K562 (cell line): ENCODE data around the gene PPP1R15A. TPM values are rescaled to one million over a fixed set of nuclear protein-coding genes. Genes with fewer than 3 reads are reported as not detected.

Experiments used
- BRD9 ChIP-seq: fragments of 450-650 bp; IDR thresholded peaks from 2 replicates; pipeline ENCODE4 v1.6.1; 2018; ENCODE audit warnings: low read depth; ENCODE audit not compliant: partially characterized antibody
- DACH1 ChIP-seq: fragments of 450-650 bp; IDR thresholded peaks from 2 replicates; pipeline ENCODE4 v1.6.1; 2018; ENCODE audit not compliant: partially characterized antibody
- KAT7 ChIP-seq: sonication (generic); formaldehyde crosslinking; IDR thresholded peaks from 2 replicates; pipeline ENCODE4 v1.8.0; 2022; ENCODE audit warnings: missing genetic modification reagents, mild to moderate bottlenecking, borderline replicate concordance
- MTA1 ChIP-seq: fragments of 450-650 bp; IDR thresholded peaks from 2 replicates; pipeline ENCODE4 v1.6.1; 2017; ENCODE audit warnings: borderline replicate concordance
- NBN ChIP-seq: fragments of 450-650 bp; IDR thresholded peaks from 2 replicates; pipeline ENCODE4 v1.6.1; 2016; ENCODE audit warnings: low read depth, mild to moderate bottlenecking
- NFIX ChIP-seq: fragments of 250-450 bp; sonication (Bioruptor Pico); IDR thresholded peaks from 2 replicates; pipeline ENCODE4 v1.4.0; 2020; ENCODE audit warnings: low read depth, mild to moderate bottlenecking, moderate library complexity
- NFXL1 ChIP-seq: fragments of 450-650 bp; formaldehyde crosslinking; IDR thresholded peaks from 2 replicates; pipeline ENCODE4 v1.4.0; 2021; ENCODE audit warnings: mild to moderate bottlenecking
- SNIP1 ChIP-seq: fragments of 450-650 bp; IDR thresholded peaks from 2 replicates; pipeline ENCODE4 v1.7.1; 2017; ENCODE audit warnings: low read depth, mild to moderate bottlenecking
- SP1 ChIP-seq: sonication (generic); formaldehyde crosslinking; IDR thresholded peaks from 2 replicates; pipeline ENCODE4 v1.8.1; 2022; ENCODE audit warnings: mild to moderate bottlenecking, missing genetic modification reagents
- TOE1 ChIP-seq, 2 experiments: fragments of 450-650 bp in 1 of 2; sonication (generic) in 1 of 2; formaldehyde crosslinking in 1 of 2; IDR thresholded peaks; 2 replicates each; pipeline versions ENCODE4 v1.7.1 to v1.8.0; 2016 to 2022; ENCODE audit warnings: borderline replicate concordance in 2 of 2, mild to moderate bottlenecking in 2 of 2, antibody characterized with exemption in 1 of 2, inconsistent platforms in 1 of 2, low read depth in 1 of 2, missing genetic modification reagents in 1 of 2, moderate library complexity in 1 of 2
- TSC22D4 ChIP-seq: fragments of 450-650 bp; IDR thresholded peaks from 2 replicates; pipeline ENCODE4 v1.6.1; 2016; ENCODE audit warnings: missing genetic modification characterization, missing biosample characterization, control low read depth
- ZNF41 ChIP-seq: fragments of 250-450 bp; sonication (Bioruptor Pico); conservative IDR thresholded peaks from 2 replicates; pipeline ENCODE4 v1.4.0; 2020; ENCODE audit warnings: mild to moderate bottlenecking
- polyA plus RNA-seq, 8 experiments: library from polyadenylated mRNA; depleted of rRNA in 4 of 8; stranded (reverse) in 5 of 8; unstranded in 3 of 8; fragments of >200 nt; fragmentation: Nextera tagmentation in 2 of 8; fragmentation: Illumina TruSeq in 1 of 8; extraction: Ambion mirVana in 2 of 8; extraction: Trizol in 1 of 8; gene quantifications; 2 replicates each; pipeline versions ENCODE4 v1.2.1 to v1.2.3, GENCODE V29; 2011 to 2014; ENCODE audit warnings: inconsistent platforms in 1 of 8, missing spikeins in 1 of 8
- total RNA-seq, 7 experiments: library from RNA; depleted of rRNA in 6 of 7; stranded (reverse); fragments of >200 nt in 6 of 7; fragmentation: Illumina TruSeq in 2 of 7; extraction: Trizol in 2 of 7; gene quantifications; 2 replicates each; pipeline versions ENCODE4 v1.2.1 to v1.2.3, GENCODE V29; 2011 to 2021; ENCODE audit warnings: low replicate concordance in 1 of 7
- TF ChIP-seq, protein P1 (sequence below): fragments of 250-450 bp; sonication (Bioruptor Pico); IDR thresholded peaks from 2 replicates; pipeline ENCODE4 v1.5.0; 2020; ENCODE audit warnings: mild to moderate bottlenecking, borderline replicate concordance
- TF ChIP-seq, protein P2 (sequence below): fragments of 250-450 bp; sonication (Bioruptor Pico); IDR thresholded peaks from 2 replicates; pipeline ENCODE4 v1.4.0; 2020; ENCODE audit warnings: mild to moderate bottlenecking, moderate library complexity
- TF ChIP-seq, protein P3 (sequence below): fragments of 450-650 bp; IDR thresholded peaks from 2 replicates; pipeline ENCODE4 v1.7.0; 2016; ENCODE audit warnings: borderline replicate concordance
- TF ChIP-seq, protein P4 (sequence below): fragments of 450-650 bp; IDR thresholded peaks from 2 replicates; pipeline ENCODE4 v1.6.1; 2016
- TF ChIP-seq, protein P5 (sequence below), 2 experiments: fragments of 200-800 bp in 1 of 2; sonication (Bioruptor generic) in 1 of 2; sonication (generic) in 1 of 2; formaldehyde crosslinking in 1 of 2; IDR thresholded peaks in 1 of 2; conservative IDR thresholded peaks in 1 of 2; 2 replicates each; pipeline versions ENCODE4 v1.5.0 to v1.6.1; 2016 to 2020; ENCODE audit warnings: missing compliant biosample characterization in 1 of 2, missing genetic modification characterization in 1 of 2, missing genetic modification reagents in 1 of 2

The PPP1R15A gene
- total and polyA plus RNA-seq, 9 of the 15 experiments (the other 6 are each of a cell fraction or from before 2014, with no cell fraction given): 0.42 to 73.7 (median 44.0) TPM

DNA sequence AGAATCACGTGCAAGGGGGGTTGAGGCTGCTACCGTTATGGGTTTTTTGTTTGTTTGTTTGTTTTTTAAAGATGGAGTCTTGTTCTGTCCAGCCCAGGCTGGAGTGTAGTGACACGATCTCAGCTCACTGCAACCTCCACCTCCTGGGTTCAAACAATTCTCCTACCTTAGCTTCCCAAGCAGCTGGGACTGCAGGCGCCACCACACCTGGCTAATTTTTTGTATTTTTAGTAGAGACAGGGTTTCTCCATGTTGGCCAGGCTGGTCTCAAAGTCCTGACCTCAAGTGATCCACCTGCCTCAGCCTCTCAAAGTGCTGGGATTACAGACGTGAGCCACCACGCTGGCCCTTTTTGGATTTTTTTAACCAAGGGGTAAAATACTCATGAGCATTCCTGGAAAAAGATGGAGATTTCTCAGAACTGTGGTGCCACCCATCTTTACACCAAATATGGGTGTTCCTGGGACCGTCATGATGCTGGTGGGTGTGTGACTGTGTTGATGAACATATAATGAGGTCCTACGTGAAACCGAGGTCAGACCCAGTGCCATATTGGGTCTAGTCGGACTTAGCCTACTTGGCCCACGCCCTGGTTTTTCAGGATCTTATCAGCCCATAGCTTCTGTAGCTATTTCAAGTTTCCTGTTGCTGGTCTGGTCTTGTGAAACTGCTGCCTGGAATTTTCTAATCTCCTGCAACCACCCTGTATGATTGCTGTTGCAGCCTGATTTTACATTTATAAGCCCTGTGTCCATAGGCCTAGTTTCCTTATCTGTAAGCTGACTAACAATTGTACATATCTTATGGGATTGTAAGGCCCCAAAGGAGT lies 6.2 kb downstream of the PPP1R15A start (continued):
- no peak for TF ChIP-seq TSC22D4
- peak; percentile 33; the same call in 1 of the 2 replicates for TF ChIP-seq KAT7 (CRISPR knock-in tag)
- TF ChIP-seq, protein P1, sequence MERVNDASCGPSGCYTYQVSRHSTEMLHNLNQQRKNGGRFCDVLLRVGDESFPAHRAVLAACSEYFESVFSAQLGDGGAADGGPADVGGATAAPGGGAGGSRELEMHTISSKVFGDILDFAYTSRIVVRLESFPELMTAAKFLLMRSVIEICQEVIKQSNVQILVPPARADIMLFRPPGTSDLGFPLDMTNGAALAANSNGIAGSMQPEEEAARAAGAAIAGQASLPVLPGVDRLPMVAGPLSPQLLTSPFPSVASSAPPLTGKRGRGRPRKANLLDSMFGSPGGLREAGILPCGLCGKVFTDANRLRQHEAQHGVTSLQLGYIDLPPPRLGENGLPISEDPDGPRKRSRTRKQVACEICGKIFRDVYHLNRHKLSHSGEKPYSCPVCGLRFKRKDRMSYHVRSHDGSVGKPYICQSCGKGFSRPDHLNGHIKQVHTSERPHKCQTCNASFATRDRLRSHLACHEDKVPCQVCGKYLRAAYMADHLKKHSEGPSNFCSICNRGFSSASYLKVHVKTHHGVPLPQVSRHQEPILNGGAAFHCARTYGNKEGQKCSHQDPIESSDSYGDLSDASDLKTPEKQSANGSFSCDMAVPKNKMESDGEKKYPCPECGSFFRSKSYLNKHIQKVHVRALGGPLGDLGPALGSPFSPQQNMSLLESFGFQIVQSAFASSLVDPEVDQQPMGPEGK: no peak
- peak; percentile 86 for TF ChIP-seq SP1 (CRISPR knock-in tag)
- no peak; the same call in 1 of the 2 replicates for TF ChIP-seq MTA1
- TF ChIP-seq, protein P2, sequence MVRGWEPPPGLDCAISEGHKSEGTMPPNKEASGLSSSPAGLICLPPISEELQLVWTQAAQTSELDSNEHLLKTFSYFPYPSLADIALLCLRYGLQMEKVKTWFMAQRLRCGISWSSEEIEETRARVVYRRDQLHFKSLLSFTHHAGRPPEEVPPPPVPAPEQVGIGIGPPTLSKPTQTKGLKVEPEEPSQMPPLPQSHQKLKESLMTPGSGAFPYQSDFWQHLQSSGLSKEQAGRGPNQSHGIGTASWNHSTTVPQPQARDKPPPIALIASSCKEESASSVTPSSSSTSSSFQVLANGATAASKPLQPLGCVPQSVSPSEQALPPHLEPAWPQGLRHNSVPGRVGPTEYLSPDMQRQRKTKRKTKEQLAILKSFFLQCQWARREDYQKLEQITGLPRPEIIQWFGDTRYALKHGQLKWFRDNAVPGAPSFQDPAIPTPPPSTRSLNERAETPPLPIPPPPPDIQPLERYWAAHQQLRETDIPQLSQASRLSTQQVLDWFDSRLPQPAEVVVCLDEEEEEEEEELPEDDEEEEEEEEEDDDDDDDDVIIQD: no peak
- TF ChIP-seq BRD9: peak; percentile 49
- TF ChIP-seq, protein P3, sequence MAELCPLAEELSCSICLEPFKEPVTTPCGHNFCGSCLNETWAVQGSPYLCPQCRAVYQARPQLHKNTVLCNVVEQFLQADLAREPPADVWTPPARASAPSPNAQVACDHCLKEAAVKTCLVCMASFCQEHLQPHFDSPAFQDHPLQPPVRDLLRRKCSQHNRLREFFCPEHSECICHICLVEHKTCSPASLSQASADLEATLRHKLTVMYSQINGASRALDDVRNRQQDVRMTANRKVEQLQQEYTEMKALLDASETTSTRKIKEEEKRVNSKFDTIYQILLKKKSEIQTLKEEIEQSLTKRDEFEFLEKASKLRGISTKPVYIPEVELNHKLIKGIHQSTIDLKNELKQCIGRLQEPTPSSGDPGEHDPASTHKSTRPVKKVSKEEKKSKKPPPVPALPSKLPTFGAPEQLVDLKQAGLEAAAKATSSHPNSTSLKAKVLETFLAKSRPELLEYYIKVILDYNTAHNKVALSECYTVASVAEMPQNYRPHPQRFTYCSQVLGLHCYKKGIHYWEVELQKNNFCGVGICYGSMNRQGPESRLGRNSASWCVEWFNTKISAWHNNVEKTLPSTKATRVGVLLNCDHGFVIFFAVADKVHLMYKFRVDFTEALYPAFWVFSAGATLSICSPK: no peak
- peak; percentile 95 for TF ChIP-seq NBN
- TF ChIP-seq DACH1: peak; percentile 90
- TF ChIP-seq ZNF41 (CRISPR knock-in tag): no peak
- no peak for TF ChIP-seq NFIX (CRISPR knock-in tag)
- TF ChIP-seq, protein P4, sequence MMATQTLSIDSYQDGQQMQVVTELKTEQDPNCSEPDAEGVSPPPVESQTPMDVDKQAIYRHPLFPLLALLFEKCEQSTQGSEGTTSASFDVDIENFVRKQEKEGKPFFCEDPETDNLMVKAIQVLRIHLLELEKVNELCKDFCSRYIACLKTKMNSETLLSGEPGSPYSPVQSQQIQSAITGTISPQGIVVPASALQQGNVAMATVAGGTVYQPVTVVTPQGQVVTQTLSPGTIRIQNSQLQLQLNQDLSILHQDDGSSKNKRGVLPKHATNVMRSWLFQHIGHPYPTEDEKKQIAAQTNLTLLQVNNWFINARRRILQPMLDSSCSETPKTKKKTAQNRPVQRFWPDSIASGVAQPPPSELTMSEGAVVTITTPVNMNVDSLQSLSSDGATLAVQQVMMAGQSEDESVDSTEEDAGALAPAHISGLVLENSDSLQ: peak; percentile 34; the same call in 1 of the 2 replicates
- peak; percentile 70; the same call in 1 of the 2 replicates for TF ChIP-seq TOE1 (IDR thresholded peaks at IDR 0.05; ENCODE audit: borderline replicate concordance)
- TF ChIP-seq TOE1 (CRISPR knock-in tag; IDR thresholded peaks at IDR 0.05; ENCODE audit: borderline replicate concordance, low read depth): no peak
- TF ChIP-seq NFXL1: no peak; the same call in 1 of the 2 replicates
- TF ChIP-seq, protein P5, sequence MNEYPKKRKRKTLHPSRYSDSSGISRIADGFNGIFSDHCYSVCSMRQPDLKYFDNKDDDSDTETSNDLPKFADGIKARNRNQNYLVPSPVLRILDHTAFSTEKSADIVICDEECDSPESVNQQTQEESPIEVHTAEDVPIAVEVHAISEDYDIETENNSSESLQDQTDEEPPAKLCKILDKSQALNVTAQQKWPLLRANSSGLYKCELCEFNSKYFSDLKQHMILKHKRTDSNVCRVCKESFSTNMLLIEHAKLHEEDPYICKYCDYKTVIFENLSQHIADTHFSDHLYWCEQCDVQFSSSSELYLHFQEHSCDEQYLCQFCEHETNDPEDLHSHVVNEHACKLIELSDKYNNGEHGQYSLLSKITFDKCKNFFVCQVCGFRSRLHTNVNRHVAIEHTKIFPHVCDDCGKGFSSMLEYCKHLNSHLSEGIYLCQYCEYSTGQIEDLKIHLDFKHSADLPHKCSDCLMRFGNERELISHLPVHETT (CRISPR knock-in tag; conservative IDR thresholded peaks at IDR 0.05 in 1 of 2, IDR thresholded peaks at IDR 0.05 in 1 of 2): peak in 1 of 2 experiments; percentile 93; a peak in 2 of 4 replicates
- no peak for TF ChIP-seq SNIP1
